ENCODE measurements around the gene GRIA3. TPM values are rescaled to one million over a fixed set of nuclear protein-coding genes. Genes with fewer than 3 reads are reported as not detected.

GRIA3 gene
- total and polyA plus RNA-seq, 4 experiments from 2014 or later, result not detected

GRCh38 chrX:123236859-123237258 is 52.8 kb downstream of the GRIA3 start:
- H3K9me3 Mint-ChIP-seq, result no peaks in the 10 kb centered on the region
- POLR2A ChIA-PET (ENCODE audit: partially characterized antibody), result no interaction called here
- Histone ChIP-seq H3K4me1 (ENCODE audit: insufficient read depth, low read length) (no peaks in the 10 kb centered on the region), H3K36me3 (ENCODE audit: insufficient read depth, low read length) (no peaks in the 10 kb centered on the region), H3K4me3 (ENCODE audit: low read length in 2 of 2) (no peak overlapping the region), H3K9me3 (ENCODE audit: control insufficient read depth in 1 of 2, low read length in 2 of 2) (no peaks in the 10 kb centered on the region), H3K27me3 (ENCODE audit: insufficient read depth, low read length) (no peaks in the 10 kb centered on the region), H3K27ac (ENCODE audit: low read depth, low read length) (no peak overlapping the region)
- DNase-seq, result no peak
- H3K4me1 Mint-ChIP-seq, result no peaks in the 10 kb centered on the region
- H3K36me3 Mint-ChIP-seq, result no peaks in the 10 kb centered on the region
- CTCF ChIA-PET (ENCODE audit: partially characterized antibody), result no interaction called here
- no peak overlapping the region for H3K4me3 Mint-ChIP-seq
- no peak overlapping the region for H3K27ac Mint-ChIP-seq
- intact Hi-C loops (cut with micrococcal nuclease), result no loop called here
- no peaks in the 10 kb centered on the region for H3K27me3 Mint-ChIP-seq

- H3K36me3 Mint-ChIP-seq, result no peaks in the 10 kb centered on the region
- no peaks in the 10 kb centered on the region for H3K9me3 Mint-ChIP-seq
- Histone ChIP-seq H3K4me3 (ENCODE audit: low read length in 2 of 2) (no peak overlapping the region), H3K27ac (ENCODE audit: low read depth, low read length) (no peak overlapping the region), H3K27me3 (ENCODE audit: insufficient read depth, low read length) (no peaks in the 10 kb centered on the region), H3K36me3 (ENCODE audit: insufficient read depth, low read length) (no peaks in the 10 kb centered on the region), H3K4me1 (ENCODE audit: insufficient read depth, low read length) (no peaks in the 10 kb centered on the region), H3K9me3 (ENCODE audit: control insufficient read depth in 1 of 2, low read length in 2 of 2) (no peaks in the 10 kb centered on the region)
- H3K27me3 Mint-ChIP-seq, result no peaks in the 10 kb centered on the region
- H3K4me1 Mint-ChIP-seq, result no peaks in the 10 kb centered on the region
- CTCF ChIA-PET (ENCODE audit: partially characterized antibody), result no interaction called here
- H3K4me3 Mint-ChIP-seq, result no peak overlapping the region
- no peak overlapping the region for H3K27ac Mint-ChIP-seq
- intact Hi-C loops (cut with micrococcal nuclease), result no loop called here
- no peak for DNase-seq
- POLR2A ChIA-PET (ENCODE audit: partially characterized antibody), result no interaction called here
Measured at GRCh38 chrX:123237271-123237670, 53.2 kb downstream of the GRIA3 start.

GRCh38 chrX:123254457-123254856 is 70.4 kb downstream of the GRIA3 start:
- H3K27ac ChIP-seq (ENCODE audit: low read depth, low read length), result no peak overlapping the region
- no peaks in the 10 kb centered on the region for H3K27me3 ChIP-seq (ENCODE audit: insufficient read depth, low read length)
- CTCF ChIA-PET (ENCODE audit: partially characterized antibody), result no interaction called here
- no peaks in the 10 kb centered on the region for H3K9me3 ChIP-seq (ENCODE audit: control insufficient read depth in 1 of 2, low read length in 2 of 2)
- Mint-ChIP-seq H3K4me3 (no peak overlapping the region), H3K9me3 (peaks cover 0 to 6% (median 0%) of the 10 kb centered on the region in 8 donors), H3K36me3 (no peaks in the 10 kb centered on the region), H3K4me1 (no peaks in the 10 kb centered on the region), H3K27me3 (no peaks in the 10 kb centered on the region), H3K27ac (no peak overlapping the region)
- H3K4me1 ChIP-seq (ENCODE audit: insufficient read depth, low read length), result no peaks in the 10 kb centered on the region
- no peak for DNase-seq
- no peaks in the 10 kb centered on the region for H3K36me3 ChIP-seq (ENCODE audit: insufficient read depth, low read length)
- POLR2A ChIA-PET (ENCODE audit: partially characterized antibody), result no interaction called here
- intact Hi-C loops (cut with micrococcal nuclease), result no loop called here
- H3K4me3 ChIP-seq (ENCODE audit: low read length in 2 of 2), result no peak overlapping the region

GRCh38 chrX:123256378-123256777 is 72.3 kb downstream of the GRIA3 start:
- no peaks in the 10 kb centered on the region for H3K27me3 ChIP-seq (ENCODE audit: insufficient read depth, low read length)
- intact Hi-C loops (cut with micrococcal nuclease), result no loop called here
- H3K9me3 ChIP-seq (ENCODE audit: control insufficient read depth in 1 of 2, low read length in 2 of 2), result no peaks in the 10 kb centered on the region
- no peak overlapping the region for H3K27ac ChIP-seq (ENCODE audit: low read depth, low read length)
- H3K27ac Mint-ChIP-seq, result no peak overlapping the region
- H3K4me3 Mint-ChIP-seq, result no peak overlapping the region
- no peaks in the 10 kb centered on the region for H3K36me3 Mint-ChIP-seq
- H3K27me3 Mint-ChIP-seq, result no peaks in the 10 kb centered on the region
- CTCF ChIA-PET (ENCODE audit: partially characterized antibody), result no interaction called here
- POLR2A ChIA-PET (ENCODE audit: partially characterized antibody), result no interaction called here
- no peaks in the 10 kb centered on the region for H3K4me1 ChIP-seq (ENCODE audit: insufficient read depth, low read length)
- no peak overlapping the region for H3K4me3 ChIP-seq (ENCODE audit: low read length in 2 of 2)
- no peaks in the 10 kb centered on the region for H3K36me3 ChIP-seq (ENCODE audit: insufficient read depth, low read length)
- no peak for DNase-seq
- H3K9me3 Mint-ChIP-seq, result peaks cover 0 to 6% (median 0%) of the 10 kb centered on the region in 8 donors
- H3K4me1 Mint-ChIP-seq, result no peaks in the 10 kb centered on the region

GRCh38 chrX:123260920-123261418 is 76.9 kb downstream of the GRIA3 start:
- Mint-ChIP-seq H3K27me3 (no peaks in the 10 kb centered on the region), H3K27ac (no peak overlapping the region), H3K36me3 (no peaks in the 10 kb centered on the region), H3K9me3 (peaks cover 0 to 5% (median under 1%) of the 10 kb centered on the region in 8 donors), H3K4me3 (no peak overlapping the region), H3K4me1 (no peaks in the 10 kb centered on the region)
- Histone ChIP-seq H3K9me3 (ENCODE audit: control insufficient read depth in 1 of 2, low read length in 2 of 2) (no peaks in the 10 kb centered on the region), H3K4me3 (ENCODE audit: low read length in 2 of 2) (no peak overlapping the region), H3K4me1 (ENCODE audit: insufficient read depth, low read length) (no peaks in the 10 kb centered on the region), H3K27ac (ENCODE audit: low read depth, low read length) (no peak overlapping the region), H3K36me3 (ENCODE audit: insufficient read depth, low read length) (no peaks in the 10 kb centered on the region), H3K27me3 (ENCODE audit: insufficient read depth, low read length) (no peaks in the 10 kb centered on the region)
- CTCF ChIA-PET (ENCODE audit: partially characterized antibody), result interaction anchor here (1.1 kb wide), 1 partner anchor 14 kb away, joined by 3 read pairs; no protein-coding TSS in a partner anchor
- intact Hi-C loops (cut with micrococcal nuclease), result no loop called here
- POLR2A ChIA-PET (ENCODE audit: partially characterized antibody), result no interaction called here
- DNase-seq, result no peak

GRCh38 chrX:123263270-123263669 is 79.2 kb downstream of the GRIA3 start:
- Histone ChIP-seq H3K4me1 (ENCODE audit: insufficient read depth, low read length) (no peaks in the 10 kb centered on the region), H3K27ac (ENCODE audit: low read depth, low read length) (no peak overlapping the region), H3K4me3 (ENCODE audit: low read length in 2 of 2) (no peak overlapping the region), H3K27me3 (ENCODE audit: insufficient read depth, low read length) (no peaks in the 10 kb centered on the region), H3K36me3 (ENCODE audit: insufficient read depth, low read length) (no peaks in the 10 kb centered on the region), H3K9me3 (ENCODE audit: control insufficient read depth in 1 of 2, low read length in 2 of 2) (no peaks in the 10 kb centered on the region)
- ChIA-PET CTCF (ENCODE audit: partially characterized antibody) (no interaction called here), POLR2A (ENCODE audit: partially characterized antibody) (no interaction called here)
- Mint-ChIP-seq H3K9me3 (peaks cover 0 to 5% (median 0%) of the 10 kb centered on the region in 8 donors), H3K4me1 (no peaks in the 10 kb centered on the region), H3K27me3 (no peaks in the 10 kb centered on the region), H3K27ac (no peak overlapping the region), H3K36me3 (no peaks in the 10 kb centered on the region), H3K4me3 (no peak overlapping the region)
- no peak for DNase-seq
- intact Hi-C loops (cut with micrococcal nuclease), result no loop called here

- POLR2A ChIA-PET (ENCODE audit: partially characterized antibody), result no interaction called here
- H3K4me3 ChIP-seq (ENCODE audit: low read length in 2 of 2), result no peak overlapping the region
- intact Hi-C loops (cut with micrococcal nuclease), result no loop called here
- H3K9me3 ChIP-seq (ENCODE audit: control insufficient read depth in 1 of 2, low read length in 2 of 2), result no peaks in the 10 kb centered on the region
- H3K27ac Mint-ChIP-seq, result no peak overlapping the region
- H3K27me3 Mint-ChIP-seq, result no peaks in the 10 kb centered on the region
- H3K4me1 Mint-ChIP-seq, result no peaks in the 10 kb centered on the region
- no peaks in the 10 kb centered on the region for H3K4me1 ChIP-seq (ENCODE audit: insufficient read depth, low read length)
- CTCF ChIA-PET (ENCODE audit: partially characterized antibody), result no interaction called here
- no peak overlapping the region for H3K4me3 Mint-ChIP-seq
- no peaks in the 10 kb centered on the region for H3K36me3 ChIP-seq (ENCODE audit: insufficient read depth, low read length)
- H3K36me3 Mint-ChIP-seq, result no peaks in the 10 kb centered on the region
- H3K27ac ChIP-seq (ENCODE audit: low read depth, low read length), result no peak overlapping the region
- DNase-seq, result no peak
- H3K27me3 ChIP-seq (ENCODE audit: insufficient read depth, low read length), result no peaks in the 10 kb centered on the region
- H3K9me3 Mint-ChIP-seq, result peaks cover 0 to 5% (median 0%) of the 10 kb centered on the region in 8 donors
Measured at GRCh38 chrX:123263747-123264146, 79.7 kb downstream of the GRIA3 start.

- peaks cover 0 to 5% (median 0%) of the 10 kb centered on the region in 8 donors for H3K9me3 Mint-ChIP-seq
Measured at GRCh38 chrX:123267220-123267619, 83.1 kb downstream of the GRIA3 start.

More at GRCh38 chrX:123267220-123267619, 83.1 kb downstream of the GRIA3 start:
- H3K4me1 Mint-ChIP-seq, result no peaks in the 10 kb centered on the region
- DNase-seq, result no peak
- CTCF ChIA-PET (ENCODE audit: partially characterized antibody), result no interaction called here
- POLR2A ChIA-PET (ENCODE audit: partially characterized antibody), result no interaction called here
- Histone ChIP-seq H3K4me3 (ENCODE audit: low read length in 2 of 2) (no peak overlapping the region), H3K27me3 (ENCODE audit: insufficient read depth, low read length) (no peaks in the 10 kb centered on the region), H3K4me1 (ENCODE audit: insufficient read depth, low read length) (no peaks in the 10 kb centered on the region), H3K36me3 (ENCODE audit: insufficient read depth, low read length) (no peaks in the 10 kb centered on the region), H3K27ac (ENCODE audit: low read depth, low read length) (no peak overlapping the region), H3K9me3 (ENCODE audit: control insufficient read depth in 1 of 2, low read length in 2 of 2) (no peaks in the 10 kb centered on the region)
- H3K27me3 Mint-ChIP-seq, result no peaks in the 10 kb centered on the region
- H3K4me3 Mint-ChIP-seq, result no peak overlapping the region
- no peaks in the 10 kb centered on the region for H3K36me3 Mint-ChIP-seq
- intact Hi-C loops (cut with micrococcal nuclease), result no loop called here
- no peak overlapping the region for H3K27ac Mint-ChIP-seq
